Endodermal cell (in vitro differentiated cells): ENCODE results near the gene TSC22D2. TPM values are rescaled to one million over a fixed set of nuclear protein-coding genes. Genes with fewer than 3 reads are reported as not detected.

Source experiments
- DNase-seq: peaks from one replicate; pipeline ENCODE4 v3.0.0-alpha.2; 2017
- H3K27ac ChIP-seq: 2 replicates; pipeline ENCODE4 v1.5.1; 2013; ENCODE audit warnings: mild to moderate bottlenecking, low read depth, low read length, moderate library complexity
- H3K27me3 ChIP-seq: 2 replicates; pipeline ENCODE4 v1.6.1; 2013; ENCODE audit warnings: mild to moderate bottlenecking, low read length, moderate library complexity; ENCODE audit not compliant: insufficient read depth, control insufficient read depth, poor library complexity, severe bottlenecking
- H3K36me3 ChIP-seq: 2 replicates; pipeline ENCODE4 v1.7.0; 2013; ENCODE audit warnings: mild to moderate bottlenecking, low read length, moderate library complexity; ENCODE audit not compliant: control insufficient read depth, insufficient read depth
- H3K4me1 ChIP-seq: one replicate; pipeline ENCODE4 v1.7.0; 2013; ENCODE audit warnings: low read length; ENCODE audit not compliant: control insufficient read depth, insufficient read depth
- H3K4me3 ChIP-seq: 2 replicates; pipeline ENCODE4 v1.5.1; 2013; ENCODE audit warnings: mild to moderate bottlenecking, low read length, moderate library complexity
- H3K9ac ChIP-seq: 2 replicates; pipeline ENCODE4 v1.6.1; 2013; ENCODE audit warnings: mild to moderate bottlenecking, low read length, moderate library complexity; ENCODE audit not compliant: poor library complexity, severe bottlenecking; ENCODE audit errors: extremely low read depth
- H3K9me3 ChIP-seq: 2 replicates; pipeline ENCODE4 v1.6.1; 2013; ENCODE audit warnings: mild to moderate bottlenecking, low read length, moderate library complexity; ENCODE audit not compliant: control insufficient read depth
- H3K27ac Mint-ChIP-seq: 2 replicates; pipeline ENCODE4 v1.8.0; 2020; ENCODE audit warnings: mixed read lengths
- H3K27me3 Mint-ChIP-seq: 2 replicates; pipeline ENCODE4 v1.8.0; 2021; ENCODE audit warnings: mild to moderate bottlenecking, mixed read lengths; ENCODE audit not compliant: insufficient read depth
- H3K36me3 Mint-ChIP-seq: 2 replicates; pipeline ENCODE4 v1.8.0; 2020; ENCODE audit warnings: low read depth, mixed read lengths
- H3K4me1 Mint-ChIP-seq: 2 replicates; pipeline ENCODE4 v1.8.0; 2020; ENCODE audit warnings: mixed read lengths
- H3K4me3 Mint-ChIP-seq: 2 replicates; pipeline ENCODE4 v1.8.0; 2020; ENCODE audit warnings: mild to moderate bottlenecking, moderate library complexity, mixed read lengths
- H3K9me3 Mint-ChIP-seq: 2 replicates; pipeline ENCODE4 v1.8.0; 2020; ENCODE audit warnings: mild to moderate bottlenecking, mixed read lengths
- WGBS, 2 experiments: methylation state at CpG; one replicate each; pipeline versions ENCODE4 v1.1.5 to v1.1.7; 2013; ENCODE audit warnings: missing lambda C conversion rate in 2 of 2, mixed read lengths in 1 of 2; ENCODE audit not compliant: insufficient coverage in 1 of 2, insufficient read length in 1 of 2; 5-methylcytosine and 5-hydroxymethylcytosine counted together
- total RNA-seq, 2 donors: library from RNA; stranded (reverse); fragmentation: NEBNext Ultra II Directional in 1 of 2; extraction: Animal tissue kit (Norgen Biotek cat#: 25700) in 1 of 2; gene quantifications; 2 replicates in 1 of 2; 3 replicates in 1 of 2; pipeline ENCODE4 v1.2.1, GENCODE V29; 2021
- TF ChIP-seq, protein P1 (sequence below): fragments of 200-600 bp; sonication (generic); conservative IDR thresholded peaks from 2 replicates; pipeline ENCODE4 v1.5.0; 2021; ENCODE audit warnings: antibody characterized with exemption, mild to moderate bottlenecking

The TSC22D2 gene
- total RNA-seq, 2 donors from 2014 or later, result 25.6 to 29.1 TPM

DNA sequence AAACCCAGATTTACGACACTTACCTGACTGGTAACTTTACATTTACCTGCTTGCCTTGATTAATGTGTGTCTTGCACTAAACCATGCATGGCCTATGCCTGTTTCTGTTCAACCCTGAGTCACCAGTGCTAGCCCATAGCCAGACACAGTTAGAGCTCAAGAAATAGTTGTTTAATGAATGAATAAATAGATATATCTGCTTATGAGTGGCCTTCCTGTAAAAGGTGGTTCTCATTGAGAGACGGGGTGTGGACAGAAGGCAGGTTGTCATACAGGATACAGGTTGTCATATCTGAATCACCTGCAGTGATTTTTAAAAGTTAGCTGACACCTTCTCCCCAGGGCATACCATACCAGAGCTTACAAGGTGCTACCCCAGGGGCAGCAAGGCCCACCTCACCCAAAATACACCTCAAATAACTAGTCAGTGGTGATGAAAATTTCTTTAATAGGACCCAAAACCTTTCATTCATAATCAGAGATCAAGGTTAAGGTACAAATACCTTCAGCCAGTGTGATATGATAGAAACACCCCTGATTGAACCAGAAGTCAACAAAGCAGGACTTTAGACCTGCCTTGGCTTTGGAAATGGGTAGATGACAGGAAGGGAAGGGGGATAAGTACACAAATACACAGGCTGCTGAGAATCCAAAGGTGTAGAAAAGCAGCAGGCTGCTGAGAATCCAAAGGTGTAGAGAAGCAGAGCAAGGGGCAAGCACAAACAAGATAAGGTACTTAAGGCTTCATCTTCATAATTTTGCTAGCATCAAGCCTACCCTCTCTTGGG lies 45.4 kb upstream of the TSC22D2 start:
- WGBS, 2 experiments, result 88 to 92% methylated on average over 1 to 2 of the region's 2 CpGs
- Histone ChIP-seq H3K36me3 (no peaks in the 10 kb centered on the region), H3K9ac (no peak overlapping the region), H3K9me3 (no peaks in the 10 kb centered on the region), H3K27me3 (no peaks in the 10 kb centered on the region), H3K4me1 (peaks cover 3% of the 10 kb centered on the region), H3K27ac (no peak overlapping the region), H3K4me3 (no peak overlapping the region)
- Mint-ChIP-seq H3K4me3 (no peak overlapping the region), H3K9me3 (no peaks in the 10 kb centered on the region), H3K36me3 (no peaks in the 10 kb centered on the region), H3K27me3 (no peaks in the 10 kb centered on the region), H3K4me1 (no peaks in the 10 kb centered on the region), H3K27ac (no peak overlapping the region)
- DNase-seq, result no peak
- TF ChIP-seq, protein P1, sequence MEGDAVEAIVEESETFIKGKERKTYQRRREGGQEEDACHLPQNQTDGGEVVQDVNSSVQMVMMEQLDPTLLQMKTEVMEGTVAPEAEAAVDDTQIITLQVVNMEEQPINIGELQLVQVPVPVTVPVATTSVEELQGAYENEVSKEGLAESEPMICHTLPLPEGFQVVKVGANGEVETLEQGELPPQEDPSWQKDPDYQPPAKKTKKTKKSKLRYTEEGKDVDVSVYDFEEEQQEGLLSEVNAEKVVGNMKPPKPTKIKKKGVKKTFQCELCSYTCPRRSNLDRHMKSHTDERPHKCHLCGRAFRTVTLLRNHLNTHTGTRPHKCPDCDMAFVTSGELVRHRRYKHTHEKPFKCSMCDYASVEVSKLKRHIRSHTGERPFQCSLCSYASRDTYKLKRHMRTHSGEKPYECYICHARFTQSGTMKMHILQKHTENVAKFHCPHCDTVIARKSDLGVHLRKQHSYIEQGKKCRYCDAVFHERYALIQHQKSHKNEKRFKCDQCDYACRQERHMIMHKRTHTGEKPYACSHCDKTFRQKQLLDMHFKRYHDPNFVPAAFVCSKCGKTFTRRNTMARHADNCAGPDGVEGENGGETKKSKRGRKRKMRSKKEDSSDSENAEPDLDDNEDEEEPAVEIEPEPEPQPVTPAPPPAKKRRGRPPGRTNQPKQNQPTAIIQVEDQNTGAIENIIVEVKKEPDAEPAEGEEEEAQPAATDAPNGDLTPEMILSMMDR, result no peak

DNA sequence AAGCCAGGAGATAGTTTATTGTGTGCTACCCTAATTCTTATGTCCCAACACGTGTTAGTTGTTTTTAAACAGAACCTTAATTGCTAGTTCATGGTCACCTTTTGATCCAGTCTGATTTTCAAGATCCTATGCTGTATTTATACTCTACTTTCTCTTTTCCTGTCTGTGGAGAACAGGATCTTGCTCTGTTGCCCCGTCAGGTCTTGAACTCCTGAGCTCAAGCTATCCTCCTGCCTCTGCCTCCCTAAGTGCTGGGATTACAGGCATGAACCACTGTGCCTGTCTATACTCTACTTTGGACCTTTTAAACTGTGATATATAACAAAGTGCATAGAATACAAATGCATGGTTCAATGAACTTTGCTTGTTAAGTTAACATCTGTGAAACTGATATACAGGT lies 44.7 kb upstream of the TSC22D2 start:
- H3K27me3 ChIP-seq, result no peaks in the 10 kb centered on the region
- H3K27ac ChIP-seq, result no peak overlapping the region
- peaks cover 3% of the 10 kb centered on the region for H3K4me1 ChIP-seq
- Mint-ChIP-seq H3K4me3 (no peak overlapping the region), H3K36me3 (no peaks in the 10 kb centered on the region), H3K27ac (no peak overlapping the region), H3K27me3 (no peaks in the 10 kb centered on the region), H3K4me1 (no peaks in the 10 kb centered on the region), H3K9me3 (no peaks in the 10 kb centered on the region)
- DNase-seq, result no peak
- no peak overlapping the region for H3K4me3 ChIP-seq
- H3K9ac ChIP-seq, result no peak overlapping the region
- no peaks in the 10 kb centered on the region for H3K9me3 ChIP-seq
- 82 to 88% methylated on average over 2 of the region's 2 CpGs for WGBS, 2 experiments
- no peaks in the 10 kb centered on the region for H3K36me3 ChIP-seq
- TF ChIP-seq, protein P1, result no peak

DNA sequence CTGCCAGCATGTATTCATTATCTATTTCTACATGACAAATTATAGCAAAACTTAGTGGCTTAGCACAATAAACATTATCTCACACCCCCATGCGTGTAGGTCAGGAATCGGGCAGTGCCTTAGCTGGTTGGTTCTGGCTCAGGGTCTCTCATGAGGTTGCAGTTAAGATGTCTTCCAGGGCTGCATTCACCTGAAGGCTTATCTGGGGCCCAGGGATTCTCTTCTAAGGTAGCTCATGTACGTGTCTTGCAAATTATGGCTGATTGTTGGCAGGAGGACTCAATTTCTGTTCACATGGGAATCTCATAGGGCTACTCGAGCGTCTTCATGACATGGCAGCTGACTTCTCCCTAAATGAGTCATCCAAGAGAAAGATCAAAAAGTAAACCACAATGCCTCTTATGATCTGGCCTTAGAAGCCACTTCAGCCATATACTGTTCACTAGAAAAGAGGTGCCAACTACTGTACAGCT lies 42.9 kb upstream of the TSC22D2 start:
- H3K4me3 Mint-ChIP-seq, result no peak overlapping the region
- no peak overlapping the region for H3K4me3 ChIP-seq
- no peak overlapping the region for H3K9ac ChIP-seq
- H3K9me3 ChIP-seq, result no peaks in the 10 kb centered on the region
- H3K4me1 Mint-ChIP-seq, result peaks cover 3% of the 10 kb centered on the region
- H3K27ac ChIP-seq, result no peak overlapping the region
- no peak overlapping the region for H3K27ac Mint-ChIP-seq
- TF ChIP-seq, protein P1, result no peak
- DNase-seq, result no peak
- H3K27me3 Mint-ChIP-seq, result no peaks in the 10 kb centered on the region
- peaks cover 5% of the 10 kb centered on the region for H3K4me1 ChIP-seq
- H3K9me3 Mint-ChIP-seq, result no peaks in the 10 kb centered on the region
- no peaks in the 10 kb centered on the region for H3K36me3 Mint-ChIP-seq
- no peaks in the 10 kb centered on the region for H3K27me3 ChIP-seq
- 84 to 90% methylated on average over 5 of the region's 5 CpGs for WGBS, 2 experiments
- H3K36me3 ChIP-seq, result no peaks in the 10 kb centered on the region
